ENCODE results near the gene SMIM35. TPM values are rescaled to one million over a fixed set of nuclear protein-coding genes. Genes with fewer than 3 reads are reported as not detected.

Gene SMIM35
- total and polyA plus RNA-seq, 11 donors: 0.21 TPM; not detected in 10

DNA sequence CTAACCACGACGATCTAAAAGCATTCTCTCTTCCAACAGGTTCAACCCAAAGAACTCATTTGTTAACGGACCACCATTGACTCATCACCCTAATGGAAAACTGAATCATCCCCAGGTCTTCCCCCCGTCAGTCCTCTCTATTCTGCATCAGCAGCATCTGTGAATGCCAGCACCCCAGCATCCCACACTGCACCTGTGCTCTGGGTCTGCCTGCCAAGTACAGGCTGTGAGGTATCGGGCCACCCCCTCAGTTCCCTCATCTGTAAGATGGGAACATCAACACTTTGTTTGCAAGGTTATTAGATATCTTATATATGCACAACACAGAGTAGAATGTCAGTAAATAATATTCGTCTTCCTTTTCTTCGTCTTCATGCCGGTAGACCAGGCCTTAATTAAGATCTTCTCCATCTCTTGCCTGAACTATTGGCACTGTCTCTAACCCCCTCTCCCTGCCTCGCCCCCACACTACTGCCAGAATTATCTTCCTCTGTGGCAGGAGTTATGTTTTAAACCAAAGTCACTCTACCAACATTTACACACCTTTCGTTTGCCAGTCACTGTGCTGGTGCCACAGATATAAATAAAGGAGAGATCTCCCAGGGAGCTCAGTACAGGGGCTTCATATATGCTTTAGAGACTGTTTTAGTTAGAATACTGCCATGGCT lies 17.7 kb downstream of the SMIM35 start:
- intact Hi-C loops (cut with DNase I): loop anchor here in 1 of 10 donors (10.0 kb wide), 1 partner anchor 76 kb away; no protein-coding TSS in a partner anchor
- no peaks in the 10 kb centered on the region for H3K27me3 ChIP-seq
- TF ChIP-seq POLR2A (IDR thresholded peaks at IDR 0.05): no peak
- TF ChIP-seq, protein P1, sequence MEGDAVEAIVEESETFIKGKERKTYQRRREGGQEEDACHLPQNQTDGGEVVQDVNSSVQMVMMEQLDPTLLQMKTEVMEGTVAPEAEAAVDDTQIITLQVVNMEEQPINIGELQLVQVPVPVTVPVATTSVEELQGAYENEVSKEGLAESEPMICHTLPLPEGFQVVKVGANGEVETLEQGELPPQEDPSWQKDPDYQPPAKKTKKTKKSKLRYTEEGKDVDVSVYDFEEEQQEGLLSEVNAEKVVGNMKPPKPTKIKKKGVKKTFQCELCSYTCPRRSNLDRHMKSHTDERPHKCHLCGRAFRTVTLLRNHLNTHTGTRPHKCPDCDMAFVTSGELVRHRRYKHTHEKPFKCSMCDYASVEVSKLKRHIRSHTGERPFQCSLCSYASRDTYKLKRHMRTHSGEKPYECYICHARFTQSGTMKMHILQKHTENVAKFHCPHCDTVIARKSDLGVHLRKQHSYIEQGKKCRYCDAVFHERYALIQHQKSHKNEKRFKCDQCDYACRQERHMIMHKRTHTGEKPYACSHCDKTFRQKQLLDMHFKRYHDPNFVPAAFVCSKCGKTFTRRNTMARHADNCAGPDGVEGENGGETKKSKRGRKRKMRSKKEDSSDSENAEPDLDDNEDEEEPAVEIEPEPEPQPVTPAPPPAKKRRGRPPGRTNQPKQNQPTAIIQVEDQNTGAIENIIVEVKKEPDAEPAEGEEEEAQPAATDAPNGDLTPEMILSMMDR (IDR thresholded peaks at IDR 0.05): no peak
- ATAC-seq: no peak
- H3K36me3 ChIP-seq: no peaks in the 10 kb centered on the region
- no peak overlapping the region for H3K27ac ChIP-seq
- no peaks in the 10 kb centered on the region for H3K4me1 ChIP-seq
- no peaks in the 10 kb centered on the region for H3K9me3 ChIP-seq
- 91 to 92% (median 91%) methylated on average over 10 of the region's 10 CpGs for WGBS, 4 donors
- no peak for DNase-seq
- no peak overlapping the region for H3K4me3 ChIP-seq

DNA sequence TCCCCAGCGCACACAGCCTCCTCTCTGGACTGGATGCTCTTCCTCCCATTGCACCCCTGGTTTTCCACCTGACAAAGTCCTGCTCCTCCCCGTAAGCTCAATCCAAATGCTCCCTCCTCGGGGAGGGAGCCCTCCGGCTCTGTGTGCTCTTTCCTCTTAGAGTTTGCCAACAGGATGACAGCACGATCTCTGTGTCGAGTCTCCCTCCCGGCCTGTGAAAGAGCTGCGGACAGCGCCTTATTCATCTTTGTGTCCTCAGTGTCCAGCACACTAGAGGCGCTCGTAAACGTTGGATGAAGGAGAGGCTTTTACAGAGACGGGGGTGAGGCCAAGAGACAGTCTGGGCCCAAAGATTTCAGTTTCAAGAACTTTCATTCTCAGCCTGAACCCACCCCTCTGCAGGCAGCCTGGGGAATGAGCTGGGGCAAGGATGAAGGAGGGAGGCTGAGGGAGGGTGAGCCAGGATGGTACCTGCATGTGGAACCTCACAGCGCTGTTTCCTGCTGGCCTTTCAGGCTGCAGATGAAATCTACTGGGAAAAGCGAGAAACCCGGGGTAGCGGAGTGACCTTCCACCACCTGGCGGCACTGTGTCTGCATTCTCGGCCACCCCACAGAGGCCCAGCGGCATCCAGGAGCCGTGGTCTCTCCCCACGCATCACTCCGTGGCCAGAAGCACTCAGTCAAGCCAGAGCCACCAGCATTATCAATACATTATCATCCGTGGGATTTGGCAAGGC lies 18.4 kb downstream of the SMIM35 start:
- TF ChIP-seq, protein P1 (IDR thresholded peaks at IDR 0.05): no peak
- no peak for TF ChIP-seq POLR2A (IDR thresholded peaks at IDR 0.05)
- no peak overlapping the region for H3K4me3 ChIP-seq
- WGBS, 4 donors: 65 to 75% (median 70%) methylated on average over 24 of the region's 24 CpGs
- no peaks in the 10 kb centered on the region for H3K36me3 ChIP-seq
- no peak for DNase-seq
- H3K4me1 ChIP-seq: no peaks in the 10 kb centered on the region
- H3K27me3 ChIP-seq: no peaks in the 10 kb centered on the region
- ATAC-seq: no peak
- H3K27ac ChIP-seq: no peak overlapping the region
- intact Hi-C loops (cut with DNase I): loop anchor here in 1 of 10 donors (10.0 kb wide), 1 partner anchor 76 kb away; no protein-coding TSS in a partner anchor
- H3K9me3 ChIP-seq: no peaks in the 10 kb centered on the region

DNA sequence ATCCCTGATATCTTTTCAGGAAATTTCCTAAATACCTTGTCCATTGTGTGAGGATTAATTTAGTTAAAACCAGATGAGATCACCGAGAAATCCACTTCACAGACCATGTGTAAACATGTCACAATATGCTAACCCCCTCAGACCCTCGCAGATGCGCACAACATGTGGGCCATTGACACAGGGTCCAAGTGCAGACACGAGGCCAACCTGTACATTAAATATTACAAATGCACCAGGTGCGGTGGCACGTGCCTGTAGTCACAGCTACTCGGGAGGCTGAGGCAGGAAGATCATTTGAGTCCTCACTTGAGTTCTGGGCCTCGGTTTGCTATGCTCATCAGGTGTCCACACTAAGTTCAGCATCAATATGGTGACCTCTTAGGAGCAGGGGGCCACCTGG lies 19.8 kb downstream of the SMIM35 start:
- no peaks in the 10 kb centered on the region for H3K9me3 ChIP-seq
- ATAC-seq: no peak
- no peak overlapping the region for H3K27ac ChIP-seq
- WGBS, 4 donors: 88 to 92% (median 89%) methylated on average over 8 of the region's 8 CpGs
- H3K4me3 ChIP-seq: no peak overlapping the region
- H3K4me1 ChIP-seq: no peaks in the 10 kb centered on the region
- H3K36me3 ChIP-seq: no peaks in the 10 kb centered on the region
- no peak for DNase-seq
- H3K27me3 ChIP-seq: no peaks in the 10 kb centered on the region
- intact Hi-C loops (cut with DNase I): loop anchor here in 1 of 10 donors (10.0 kb wide), 1 partner anchor 78 kb away; no protein-coding TSS in a partner anchor
- TF ChIP-seq POLR2A (IDR thresholded peaks at IDR 0.05): no peak
- TF ChIP-seq, protein P1 (IDR thresholded peaks at IDR 0.05): no peak

DNA sequence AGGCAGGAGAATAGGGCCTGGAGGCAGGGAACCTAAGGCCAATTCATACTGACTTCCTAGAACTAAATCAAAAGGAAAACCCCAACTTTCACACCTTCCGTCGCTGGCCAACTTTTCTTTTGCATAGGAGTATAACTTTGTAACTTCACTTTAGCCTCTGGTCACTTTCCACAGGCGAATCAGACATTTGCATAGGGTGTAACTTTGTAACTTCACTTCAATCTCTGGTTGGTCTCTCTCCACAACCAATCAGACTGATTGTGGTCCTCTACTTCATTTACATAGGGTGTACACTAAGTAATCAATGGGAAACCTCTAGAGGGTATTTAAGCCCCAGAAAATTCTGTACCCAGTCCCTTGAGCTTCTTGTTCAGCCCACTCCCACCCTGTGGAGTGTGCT lies 21.4 kb downstream of the SMIM35 start:
- H3K4me3 ChIP-seq: no peak overlapping the region
- no peaks in the 10 kb centered on the region for H3K27me3 ChIP-seq
- DNase-seq (no peak), ATAC-seq (no peak)
- H3K9me3 ChIP-seq: no peaks in the 10 kb centered on the region
- 92 to 98% (median 94%) methylated on average over 3 of the region's 3 CpGs for WGBS, 4 donors
- H3K36me3 ChIP-seq: no peaks in the 10 kb centered on the region
- no peak overlapping the region for H3K27ac ChIP-seq
- H3K4me1 ChIP-seq: peaks cover 0 to 11% (median 0%) of the 10 kb centered on the region in 12 donors
- intact Hi-C loops (cut with DNase I): loop anchor here in 1 of 10 donors (10.0 kb wide), 1 partner anchor 79 kb away; no protein-coding TSS in a partner anchor
- TF ChIP-seq POLR2A (IDR thresholded peaks at IDR 0.05): no peak
